BLaER1 (cell line): Measurements from ENCODE around the gene DDX41.
"Not testable (repeated sequence)": the region's sequence is repeated elsewhere in the genome, so short reads cannot be mapped to it uniquely, and the experiment has no call there.

Source experiments
- H3K27ac ChIP-seq: shearing (Covaris generic); formaldehyde crosslinking; 2 replicates; pipeline ENCODE4 v1.8.1; 2022
- H3K27me3 ChIP-seq: shearing (Covaris generic); formaldehyde crosslinking; 2 replicates; pipeline ENCODE4 v1.8.1; 2022
- H3K36me3 ChIP-seq: shearing (Covaris generic); formaldehyde crosslinking; 2 replicates; pipeline ENCODE4 v1.8.1; 2022
- H3K4me1 ChIP-seq: shearing (Covaris generic); formaldehyde crosslinking; 2 replicates; pipeline ENCODE4 v1.8.1; 2022
- H3K4me2 ChIP-seq: shearing (Covaris generic); formaldehyde crosslinking; 2 replicates; pipeline ENCODE4 v1.8.1; 2022
- H3K4me3 ChIP-seq: shearing (Covaris generic); formaldehyde crosslinking; 2 replicates; pipeline ENCODE4 v1.8.1; 2022
- H3K9ac ChIP-seq: shearing (Covaris generic); formaldehyde crosslinking; 2 replicates; pipeline ENCODE4 v1.8.1; 2022
- H3K9me3 ChIP-seq: shearing (Covaris generic); formaldehyde crosslinking; 2 replicates; pipeline ENCODE4 v1.8.1; 2022
- H4K20me1 ChIP-seq: shearing (Covaris generic); formaldehyde crosslinking; 2 replicates; pipeline ENCODE4 v1.8.1; 2022
- Cebpa-rat ChIP-seq: shearing (Covaris generic); IDR thresholded peaks from 2 replicates; pipeline ENCODE4 v1.8.1; 2022

DDX41 gene

DNA sequence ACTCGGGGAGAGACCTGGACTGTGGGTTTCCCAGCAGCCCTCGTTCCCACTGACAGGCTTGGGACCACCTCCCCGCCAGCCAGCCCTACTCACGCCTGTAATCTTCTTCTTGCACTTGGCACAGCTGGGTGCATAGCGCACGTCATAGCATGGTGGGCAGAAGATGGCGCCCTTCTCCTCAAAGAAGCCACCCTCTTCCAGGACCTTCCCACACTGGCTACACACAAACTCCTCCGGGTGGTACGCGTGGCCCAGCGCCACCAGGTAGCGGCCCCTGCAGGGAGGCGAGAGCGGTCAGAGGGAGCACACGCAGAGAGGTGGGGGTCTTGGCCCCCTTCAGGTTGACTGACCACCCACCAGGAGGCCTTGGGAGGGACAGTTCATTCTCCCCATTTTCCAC is 28.8 kb downstream of the DDX41 start:
- Histone ChIP-seq H3K4me1 (peaks cover 55% of the 10 kb centered on the region), H3K27me3 (no peaks in the 10 kb centered on the region), H3K36me3 (peaks cover 87% of the 10 kb centered on the region), H3K27ac (0 out of 2 replicates have a peak overlapping the region, but pooled peaks have one; percentile 19), H3K9ac (no peak overlapping the region), H3K4me3 (no peak overlapping the region), H3K4me2 (peak overlapping the region; percentile 82; the same call in 1 of the 2 replicates), H3K9me3 (no peaks in the 10 kb centered on the region), H4K20me1 (peaks cover 44% of the 10 kb centered on the region)
- TF ChIP-seq Cebpa-rat = no peak

- Histone ChIP-seq H3K36me3 (peaks cover 87% of the 10 kb centered on the region), H3K27me3 (no peaks in the 10 kb centered on the region), H3K4me2 (no peak overlapping the region), H3K4me3 (no peak overlapping the region), H3K27ac (no peak overlapping the region), H4K20me1 (peaks cover 36% of the 10 kb centered on the region), H3K9me3 (no peaks in the 10 kb centered on the region), H3K4me1 (peaks cover 46% of the 10 kb centered on the region), H3K9ac (no peak overlapping the region)
- no peak for TF ChIP-seq Cebpa-rat
These were observed 29.6 kb downstream of the DDX41 start for GRCh38 chr5:177487144-177487543.

DNA sequence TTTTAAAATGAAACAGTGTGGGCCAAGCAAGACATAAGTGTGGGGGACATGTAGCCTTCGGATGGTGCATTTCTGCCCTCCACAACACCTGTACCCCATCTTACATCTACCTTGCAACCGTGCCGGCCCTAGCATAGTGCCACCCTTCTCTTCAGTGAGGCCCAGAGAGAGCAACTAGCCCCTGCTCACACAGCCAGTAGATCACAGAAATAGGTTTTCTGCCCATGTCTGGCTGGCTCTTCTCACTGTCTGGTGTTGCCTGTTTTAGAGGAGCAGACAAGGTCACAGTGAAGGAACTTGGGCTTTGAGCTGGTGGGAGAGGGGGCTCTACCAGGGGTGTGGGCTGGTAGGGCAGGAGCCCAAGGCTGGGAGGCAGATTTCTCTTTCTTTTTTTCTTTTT is 30.5 kb downstream of the DDX41 start:
- no peaks in the 10 kb centered on the region for H3K9me3 ChIP-seq
- H3K4me2 ChIP-seq = no peak overlapping the region
- H3K9ac ChIP-seq = no peak overlapping the region
- H4K20me1 ChIP-seq = peaks cover 32% of the 10 kb centered on the region
- H3K27me3 ChIP-seq = no peaks in the 10 kb centered on the region
- no peak for TF ChIP-seq Cebpa-rat
- H3K36me3 ChIP-seq = peaks cover 89% of the 10 kb centered on the region
- H3K4me3 ChIP-seq = no peak overlapping the region
- no peak overlapping the region for H3K27ac ChIP-seq
- H3K4me1 ChIP-seq = peaks cover 40% of the 10 kb centered on the region

DNA sequence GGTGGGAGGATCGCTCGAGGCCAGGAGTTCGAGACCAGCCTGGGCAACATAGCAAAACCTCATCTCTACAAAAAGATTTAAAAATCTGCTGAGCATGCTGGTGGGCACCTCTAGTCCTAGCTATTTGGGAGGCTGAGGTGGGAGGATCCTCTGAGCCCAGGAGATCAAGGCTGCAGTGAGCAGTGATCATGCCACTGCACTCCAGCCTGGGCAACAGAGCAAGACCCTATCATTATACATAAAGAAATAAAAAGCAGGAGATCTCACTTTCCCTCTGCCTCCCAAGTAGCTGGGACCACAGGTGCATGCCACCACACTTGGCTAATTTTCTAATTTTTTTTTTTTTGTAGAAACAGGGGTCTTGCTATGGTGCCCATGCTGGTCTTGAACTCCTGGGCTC is 31.0 kb downstream of the DDX41 start:
- Histone ChIP-seq H4K20me1 (peaks cover 27% of the 10 kb centered on the region), H3K4me1 (peaks cover 35% of the 10 kb centered on the region), H3K36me3 (peaks cover 86% of the 10 kb centered on the region), H3K9ac (peak overlapping the region; percentile 19; the same call in 1 of the 2 replicates)
- not testable (repeated sequence) for H3K4me3 ChIP-seq, H3K9me3 ChIP-seq, H3K27ac ChIP-seq, H3K4me2 ChIP-seq, H3K27me3 ChIP-seq

DNA sequence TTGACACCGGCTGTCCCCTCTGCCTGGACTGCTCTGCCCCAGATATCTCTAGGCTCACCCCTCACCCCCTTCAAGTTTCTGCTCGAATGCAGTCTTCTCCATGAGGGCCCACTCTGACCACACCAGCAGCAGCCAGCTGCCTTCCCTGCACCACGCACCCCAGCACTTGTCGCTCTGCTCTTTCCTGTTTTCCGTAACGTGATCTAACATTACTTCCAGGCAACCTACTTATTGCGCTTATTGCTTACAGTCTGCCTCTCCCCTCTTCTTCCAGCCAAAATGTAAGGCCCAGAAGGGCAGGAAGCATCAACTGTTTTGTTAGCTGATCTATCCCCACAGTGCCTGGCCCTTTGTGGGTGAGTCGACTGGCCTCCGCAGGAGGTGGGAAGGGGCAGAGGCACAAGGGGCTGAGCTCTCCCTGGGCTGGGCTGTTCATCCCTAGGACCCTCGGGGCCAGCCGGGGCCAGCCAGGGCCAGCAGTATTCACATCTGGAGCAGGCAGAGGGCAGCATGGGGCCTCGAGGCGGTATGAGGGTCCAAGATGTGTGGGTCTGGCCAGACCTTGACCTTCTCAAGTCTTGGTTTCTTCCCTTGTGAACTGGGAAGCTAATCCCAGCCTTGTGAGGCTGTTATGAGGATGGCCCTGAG is 31.7 kb downstream of the DDX41 start:
- peaks cover 35% of the 10 kb centered on the region for H3K4me1 ChIP-seq
- H3K9ac ChIP-seq = peak overlapping the region; percentile 19; the same call in 1 of the 2 replicates
- peak overlapping the region; percentile 19 for H3K27ac ChIP-seq
- no peaks in the 10 kb centered on the region for H3K27me3 ChIP-seq
- peaks cover 26% of the 10 kb centered on the region for H4K20me1 ChIP-seq
- H3K4me2 ChIP-seq = no peak overlapping the region
- H3K9me3 ChIP-seq = no peaks in the 10 kb centered on the region
- no peak overlapping the region for H3K4me3 ChIP-seq
- TF ChIP-seq Cebpa-rat = no peak
- peaks cover 84% of the 10 kb centered on the region for H3K36me3 ChIP-seq

GRCh38 chr5:177483994-177484901 is 32.5 kb downstream of the DDX41 start:
- peaks cover 79% of the 10 kb centered on the region for H3K36me3 ChIP-seq

DNA sequence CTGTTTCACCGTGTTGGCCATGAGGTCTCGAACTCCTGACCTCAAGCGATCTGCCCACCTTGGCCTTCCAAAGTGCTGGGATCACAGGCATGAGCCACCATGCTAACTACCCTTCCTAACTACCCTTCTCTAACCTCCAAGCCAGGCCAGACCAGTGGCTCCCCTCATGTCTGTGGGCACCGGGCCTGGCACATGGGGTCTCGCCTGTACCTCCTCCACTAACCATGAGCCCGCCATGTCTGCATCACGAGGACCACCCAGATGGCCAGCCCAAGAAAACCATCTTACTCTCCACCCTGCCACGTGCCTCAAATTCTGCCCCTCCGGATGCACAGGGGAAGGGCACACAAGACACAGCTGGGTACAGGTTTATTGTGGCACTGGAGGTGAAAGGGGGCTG is 33.7 kb downstream of the DDX41 start:
- no peak overlapping the region for H3K27ac ChIP-seq
- no peak for TF ChIP-seq Cebpa-rat
- H3K4me2 ChIP-seq = no peak overlapping the region
- H3K36me3 ChIP-seq = peaks cover 68% of the 10 kb centered on the region
- 0 out of 2 replicates have a peak, but pooled peaks cover 17% of the 10 kb centered on the region for H4K20me1 ChIP-seq
- H3K9ac ChIP-seq = no peak overlapping the region
- no peaks in the 10 kb centered on the region for H3K27me3 ChIP-seq
- H3K4me1 ChIP-seq = peaks cover 35% of the 10 kb centered on the region
- no peaks in the 10 kb centered on the region for H3K9me3 ChIP-seq
- no peak overlapping the region for H3K4me3 ChIP-seq

More at GRCh38 chr5:177483994-177484901, 32.5 kb downstream of the DDX41 start:
- no peak for TF ChIP-seq Cebpa-rat
- peak overlapping the region; percentile 19; the same call in 1 of the 2 replicates for H3K27ac ChIP-seq
- no peak overlapping the region for H3K4me3 ChIP-seq
- no peak overlapping the region for H3K4me2 ChIP-seq
- H3K27me3 ChIP-seq = no peaks in the 10 kb centered on the region
- peaks cover 35% of the 10 kb centered on the region for H3K4me1 ChIP-seq
- no peak overlapping the region for H3K9ac ChIP-seq
- no peaks in the 10 kb centered on the region for H3K9me3 ChIP-seq
- peaks cover 25% of the 10 kb centered on the region for H4K20me1 ChIP-seq

- H3K9ac ChIP-seq = no peak overlapping the region
- no peak overlapping the region for H3K4me2 ChIP-seq
- no peak overlapping the region for H3K27ac ChIP-seq
- no peak overlapping the region for H3K4me3 ChIP-seq
- no peaks in the 10 kb centered on the region for H3K9me3 ChIP-seq
- H4K20me1 ChIP-seq = 0 out of 2 replicates have a peak, but pooled peaks cover 11% of the 10 kb centered on the region
- no peaks in the 10 kb centered on the region for H3K27me3 ChIP-seq
- TF ChIP-seq Cebpa-rat = no peak
- H3K4me1 ChIP-seq = peaks cover 41% of the 10 kb centered on the region
- H3K36me3 ChIP-seq = peaks cover 61% of the 10 kb centered on the region
These were observed 34.4 kb downstream of the DDX41 start for GRCh38 chr5:177482359-177482795.

- TF ChIP-seq Cebpa-rat = no peak
- Histone ChIP-seq H4K20me1 (0 out of 2 replicates have a peak, but pooled peaks cover 10% of the 10 kb centered on the region), H3K36me3 (peaks cover 37% of the 10 kb centered on the region), H3K4me1 (peaks cover 52% of the 10 kb centered on the region), H3K27ac (peak overlapping the region; percentile 80), H3K9me3 (no peaks in the 10 kb centered on the region), H3K9ac (peak overlapping the region; percentile 61), H3K4me2 (peak overlapping the region; percentile 77), H3K4me3 (no peak overlapping the region), H3K27me3 (no peaks in the 10 kb centered on the region)
These were observed 37.0 kb downstream of the DDX41 start for GRCh38 chr5:177479774-177480173.
